A549 (cell line): ENCODE results near the gene YKT6. TPM values are rescaled to one million over a fixed set of nuclear protein-coding genes. Genes with fewer than 3 reads are reported as not detected.
"Not testable (repeated sequence)": the region's sequence is repeated elsewhere in the genome, so short reads cannot be mapped to it uniquely, and the experiment has no call there.

Source experiments
- ATAC-seq, 2 experiments: fragments of 200-7000 bp in 1 of 2; fragments of >200 bp in 1 of 2; cut with Nextera tagmentation in 1 of 2; cut with Tn5 transposase in 1 of 2; 3 replicates each; pipeline versions ENCODE4 v1.8.0 to v1.9.1; 2018 to 2020; ENCODE audit warnings: mild to moderate bottlenecking in 1 of 2, moderate library complexity in 1 of 2
- CTCF ChIA-PET: fragments of 300-600 bp; sonication (Branson Sonifier 250); formaldehyde crosslinking; extraction: SDS; loops from one replicate; lab custom pipeline; 2021; ENCODE audit warnings: antibody characterized with exemption, inconsistent platforms; lab: Yijun Ruan, JAX
- POLR2A ChIA-PET: fragments of 350-600 bp; formaldehyde crosslinking; extraction: SDS; loops from one replicate; lab custom pipeline; 2021; ENCODE audit warnings: antibody characterized with exemption, inconsistent platforms; lab: Yijun Ruan, JAX
- DNase-seq, 2 experiments: peaks; one replicate each; pipeline versions ENCODE4 v3.0.0 to v3.0.0-alpha.2; 2011 to 2016; ENCODE audit warnings: low read depth in 1 of 2, low spot score in 1 of 2
- FAIRE-seq: peaks from 2 replicates; lab custom pipeline; 2011; peaks lifted over from hg19 to GRCh38; lab: Jason Lieb, UNC
- H3K27ac ChIP-seq, 2 experiments: fragments of >200 bp; sonication (Bioruptor Twin); formaldehyde crosslinking; 3 replicates each; pipeline ENCODE4 v1.5.1; 2016 to 2017
- H3K4me1 ChIP-seq: fragments of >200 bp; sonication (Bioruptor Twin); formaldehyde crosslinking; 3 replicates; pipeline ENCODE4 v1.6.1; 2016
- H3K4me2 ChIP-seq: fragments of >200 bp; sonication (Bioruptor Twin); formaldehyde crosslinking; 3 replicates; pipeline ENCODE4 v1.6.1; 2016
- H3K4me3 ChIP-seq: fragments of >200 bp; sonication (Bioruptor Twin); formaldehyde crosslinking; 3 replicates; pipeline ENCODE4 v1.5.1; 2016
- H3K9me3 ChIP-seq: fragments of >200 bp; sonication (Bioruptor Twin); formaldehyde crosslinking; 3 replicates; pipeline ENCODE4 v1.6.1; 2016
- ATOH8 ChIP-seq: fragments of 250-450 bp; sonication (Bioruptor Pico); IDR thresholded peaks from 2 replicates; pipeline ENCODE4 v1.5.0; 2020; ENCODE audit warnings: low read depth, mild to moderate bottlenecking, moderate library complexity
- EP300 ChIP-seq, 2 experiments: fragments of >200 bp; sonication (Bioruptor Twin); formaldehyde crosslinking; IDR thresholded peaks; 2 replicates in 1 of 2; 3 replicates in 1 of 2; pipeline ENCODE4 v1.6.1; 2016 to 2017
- FOSL2 ChIP-seq, 2 experiments: fragments of 450-650 bp in 1 of 2; fragments of >200 bp in 1 of 2; sonication (Bioruptor Twin) in 1 of 2; formaldehyde crosslinking; IDR thresholded peaks; 2 replicates each; pipeline versions ENCODE4 v1.5.0 to v1.6.1; 2016 to 2020; ENCODE audit warnings: mild to moderate bottlenecking in 1 of 2, moderate library complexity in 1 of 2
- HES2 ChIP-seq: fragments of >200 bp; sonication (Bioruptor Twin); formaldehyde crosslinking; IDR thresholded peaks from 2 replicates; pipeline ENCODE4 v1.6.1; 2016
- HOXA7 ChIP-seq: fragments of 250-450 bp; sonication (Bioruptor Pico); IDR thresholded peaks from 2 replicates; pipeline ENCODE4 v1.5.0; 2020; ENCODE audit warnings: mild to moderate bottlenecking, moderate library complexity
- HOXB5 ChIP-seq: fragments of 250-450 bp; sonication (Bioruptor Pico); IDR thresholded peaks from 2 replicates; pipeline ENCODE4 v1.5.0; 2020; ENCODE audit warnings: mild to moderate bottlenecking, moderate library complexity
- KDM1A ChIP-seq: fragments of 200-600 bp; sonication (generic); IDR thresholded peaks from 2 replicates; pipeline ENCODE4 v1.6.1; 2016; ENCODE audit warnings: low read depth, mild to moderate bottlenecking
- MAFK ChIP-seq: fragments of 450-650 bp; IDR thresholded peaks from 2 replicates; pipeline ENCODE4 v1.6.1; 2014; ENCODE audit not compliant: partially characterized antibody
- MYC ChIP-seq: IDR thresholded peaks from 2 replicates; pipeline ENCODE4 v1.6.1; 2012; ENCODE audit warnings: mild to moderate bottlenecking, inconsistent platforms, low read length, improper control_type of control experiment, borderline replicate concordance
- NR3C1 ChIP-seq: fragments of >200 bp; sonication (Bioruptor Twin); formaldehyde crosslinking; IDR thresholded peaks from 3 replicates; pipeline ENCODE4 v1.6.1; 2017
- PHF8 ChIP-seq: fragments of 200-600 bp; sonication (generic); IDR thresholded peaks from 2 replicates; pipeline ENCODE4 v1.6.1; 2016; ENCODE audit warnings: low read depth, mild to moderate bottlenecking, antibody characterized with exemption, moderate library complexity, borderline replicate concordance
- POLR2A ChIP-seq: IDR thresholded peaks from 2 replicates; pipeline ENCODE4 v1.6.1; 2012; ENCODE audit warnings: mild to moderate bottlenecking, low read length
- POLR2AphosphoS2 ChIP-seq: conservative IDR thresholded peaks from 2 replicates; pipeline ENCODE4 v1.6.1; 2012; ENCODE audit warnings: low read length, improper control_type of control experiment, inconsistent platforms
- SREBF2 ChIP-seq: fragments of 450-650 bp; IDR thresholded peaks from 2 replicates; pipeline ENCODE4 v1.6.1; 2014; ENCODE audit warnings: mild to moderate bottlenecking, moderate library complexity
- ZC3H11A ChIP-seq: fragments of 450-650 bp; IDR thresholded peaks from 2 replicates; pipeline ENCODE4 v1.6.1; 2014; ENCODE audit warnings: antibody characterized with exemption, mild to moderate bottlenecking
- ZFP36 ChIP-seq: fragments of 450-650 bp; IDR thresholded peaks from 2 replicates; pipeline ENCODE4 v1.6.1; 2014; ENCODE audit warnings: borderline replicate concordance; ENCODE audit not compliant: partially characterized antibody
- WGBS: methylation state at CpG from one replicate; pipeline ENCODE4 v1.1.6; 2017; ENCODE audit errors: missing lambda C conversion rate; 5-methylcytosine and 5-hydroxymethylcytosine counted together
- polyA plus RNA-seq, 4 experiments: library from polyadenylated mRNA; depleted of rRNA in 3 of 4; stranded (reverse); fragments of >200 nt; fragmentation: RNase III in 1 of 4; extraction: RNeasy Plus Mini Kit Qiagen cat#74134 plus additional on column Dnase treatment in 1 of 4; gene quantifications; 2 replicates in 3 of 4; 3 replicates in 1 of 4; pipeline ENCODE4 v1.2.3, GENCODE V29; 2011 to 2017
- TF ChIP-seq, protein P1 (sequence below): fragments of >200 bp; sonication (Bioruptor Twin); formaldehyde crosslinking; IDR thresholded peaks from 3 replicates; pipeline ENCODE4 v1.5.1; 2016
- TF ChIP-seq, protein P2 (sequence below): fragments of 200-600 bp; sonication (generic); IDR thresholded peaks from 2 replicates; pipeline ENCODE4 v1.6.1; 2016; ENCODE audit warnings: antibody characterized with exemption, mild to moderate bottlenecking, moderate library complexity

YKT6 gene
- polyA plus RNA-seq, 2 of the 4 experiments (the other 2 are of a cell fraction), result 113 to 130 TPM

GRCh38 chr7:44172803-44173424 lies 27.9 kb upstream of the YKT6 start:
- H3K27ac ChIP-seq, result no peak overlapping the region
- WGBS, result 54% methylated on average over 6 of the region's 6 CpGs
- FAIRE-seq (no peak), DNase-seq (no peak), ATAC-seq (no peak)
- no peaks in the 10 kb centered on the region for H3K9me3 ChIP-seq
- H3K4me3 ChIP-seq, result no peak overlapping the region
- peak; percentile 2 for TF ChIP-seq MAFK
- TF ChIP-seq, protein P1, sequence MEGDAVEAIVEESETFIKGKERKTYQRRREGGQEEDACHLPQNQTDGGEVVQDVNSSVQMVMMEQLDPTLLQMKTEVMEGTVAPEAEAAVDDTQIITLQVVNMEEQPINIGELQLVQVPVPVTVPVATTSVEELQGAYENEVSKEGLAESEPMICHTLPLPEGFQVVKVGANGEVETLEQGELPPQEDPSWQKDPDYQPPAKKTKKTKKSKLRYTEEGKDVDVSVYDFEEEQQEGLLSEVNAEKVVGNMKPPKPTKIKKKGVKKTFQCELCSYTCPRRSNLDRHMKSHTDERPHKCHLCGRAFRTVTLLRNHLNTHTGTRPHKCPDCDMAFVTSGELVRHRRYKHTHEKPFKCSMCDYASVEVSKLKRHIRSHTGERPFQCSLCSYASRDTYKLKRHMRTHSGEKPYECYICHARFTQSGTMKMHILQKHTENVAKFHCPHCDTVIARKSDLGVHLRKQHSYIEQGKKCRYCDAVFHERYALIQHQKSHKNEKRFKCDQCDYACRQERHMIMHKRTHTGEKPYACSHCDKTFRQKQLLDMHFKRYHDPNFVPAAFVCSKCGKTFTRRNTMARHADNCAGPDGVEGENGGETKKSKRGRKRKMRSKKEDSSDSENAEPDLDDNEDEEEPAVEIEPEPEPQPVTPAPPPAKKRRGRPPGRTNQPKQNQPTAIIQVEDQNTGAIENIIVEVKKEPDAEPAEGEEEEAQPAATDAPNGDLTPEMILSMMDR, result no peak
- ChIA-PET CTCF (interaction anchor here (0.8 kb wide), 2 partner anchors 10 to 29 kb away, joined by 3 read pairs; no protein-coding TSS in a partner anchor), POLR2A (no interaction called here)
- peaks cover 9% of the 10 kb centered on the region; the same call in 2 of the 3 replicates for H3K4me1 ChIP-seq
- H3K4me2 ChIP-seq, result no peak overlapping the region

DNA sequence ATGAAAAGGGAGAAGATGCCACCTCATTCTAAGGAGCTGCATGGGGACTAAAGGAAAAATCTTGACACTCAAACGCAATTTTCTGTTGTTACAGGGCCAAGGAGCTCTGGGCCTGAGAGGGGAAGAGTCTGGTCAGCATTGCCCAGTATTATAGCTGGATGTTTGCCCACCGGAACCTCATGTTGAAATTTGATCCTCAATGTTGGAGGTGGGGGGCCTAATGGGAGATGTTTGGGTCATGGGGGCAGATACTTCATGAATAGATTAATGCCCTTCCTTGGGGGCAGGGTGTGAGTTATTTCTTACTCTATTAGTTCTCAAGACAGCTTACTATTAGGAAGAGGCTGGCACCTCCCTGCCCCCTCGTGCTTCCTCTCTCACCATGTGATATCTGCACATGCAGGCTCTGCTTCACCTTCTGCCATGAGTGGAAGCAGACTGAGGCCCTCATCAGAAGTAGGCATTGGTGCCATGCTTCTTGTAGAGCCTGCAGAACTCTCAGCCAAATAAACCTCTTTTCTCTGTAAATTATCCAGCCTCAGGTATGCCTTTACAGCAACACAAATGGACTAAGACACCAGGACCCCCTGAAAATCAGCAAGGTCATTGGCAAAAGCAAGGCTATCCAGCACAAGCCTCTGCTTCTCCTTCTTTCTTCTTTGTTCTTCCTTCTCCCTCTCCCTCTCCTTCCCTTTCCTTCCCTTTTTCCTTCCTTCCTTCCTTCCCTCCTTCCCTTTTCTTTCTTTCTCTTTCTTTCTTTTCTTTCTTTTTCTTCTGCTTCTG lies 26.7 kb upstream of the YKT6 start:
- Histone ChIP-seq H3K4me3 (no peak overlapping the region), H3K9me3 (no peaks in the 10 kb centered on the region), H3K4me2 (no peak overlapping the region), H3K4me1 (peaks cover 15% of the 10 kb centered on the region; the same call in 2 of the 3 replicates), H3K27ac (no peak overlapping the region)
- ChIA-PET POLR2A (no interaction called here), CTCF (interaction anchor here (0.7 to 0.8 kb wide), 3 partner anchors 9 to 34 kb away, joined by 3 read pairs; no protein-coding TSS in a partner anchor)
- FAIRE-seq (no peak), ATAC-seq (no peak), DNase-seq (no peak)
- TF ChIP-seq HOXB5, result no peak
- TF ChIP-seq FOSL2 (IDR thresholded peaks at IDR 0.05), result no peak
- TF ChIP-seq FOSL2 (CRISPR knock-in tag; IDR thresholded peaks at IDR 0.05), result no peak
- TF ChIP-seq POLR2AphosphoS2, result no peak
- TF ChIP-seq POLR2A, result no peak
- TF ChIP-seq HES2, result no peak
- TF ChIP-seq KDM1A, result no peak
- TF ChIP-seq, protein P1, result no peak
- TF ChIP-seq SREBF2, result no peak
- no peak for TF ChIP-seq PHF8
- no peak for TF ChIP-seq EP300 (IDR thresholded peaks at IDR 0.05)
- TF ChIP-seq ZFP36, result no peak
- TF ChIP-seq NR3C1, result no peak
- no peak for TF ChIP-seq MYC
- TF ChIP-seq, protein P2, sequence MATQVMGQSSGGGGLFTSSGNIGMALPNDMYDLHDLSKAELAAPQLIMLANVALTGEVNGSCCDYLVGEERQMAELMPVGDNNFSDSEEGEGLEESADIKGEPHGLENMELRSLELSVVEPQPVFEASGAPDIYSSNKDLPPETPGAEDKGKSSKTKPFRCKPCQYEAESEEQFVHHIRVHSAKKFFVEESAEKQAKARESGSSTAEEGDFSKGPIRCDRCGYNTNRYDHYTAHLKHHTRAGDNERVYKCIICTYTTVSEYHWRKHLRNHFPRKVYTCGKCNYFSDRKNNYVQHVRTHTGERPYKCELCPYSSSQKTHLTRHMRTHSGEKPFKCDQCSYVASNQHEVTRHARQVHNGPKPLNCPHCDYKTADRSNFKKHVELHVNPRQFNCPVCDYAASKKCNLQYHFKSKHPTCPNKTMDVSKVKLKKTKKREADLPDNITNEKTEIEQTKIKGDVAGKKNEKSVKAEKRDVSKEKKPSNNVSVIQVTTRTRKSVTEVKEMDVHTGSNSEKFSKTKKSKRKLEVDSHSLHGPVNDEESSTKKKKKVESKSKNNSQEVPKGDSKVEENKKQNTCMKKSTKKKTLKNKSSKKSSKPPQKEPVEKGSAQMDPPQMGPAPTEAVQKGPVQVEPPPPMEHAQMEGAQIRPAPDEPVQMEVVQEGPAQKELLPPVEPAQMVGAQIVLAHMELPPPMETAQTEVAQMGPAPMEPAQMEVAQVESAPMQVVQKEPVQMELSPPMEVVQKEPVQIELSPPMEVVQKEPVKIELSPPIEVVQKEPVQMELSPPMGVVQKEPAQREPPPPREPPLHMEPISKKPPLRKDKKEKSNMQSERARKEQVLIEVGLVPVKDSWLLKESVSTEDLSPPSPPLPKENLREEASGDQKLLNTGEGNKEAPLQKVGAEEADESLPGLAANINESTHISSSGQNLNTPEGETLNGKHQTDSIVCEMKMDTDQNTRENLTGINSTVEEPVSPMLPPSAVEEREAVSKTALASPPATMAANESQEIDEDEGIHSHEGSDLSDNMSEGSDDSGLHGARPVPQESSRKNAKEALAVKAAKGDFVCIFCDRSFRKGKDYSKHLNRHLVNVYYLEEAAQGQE, result no peak
- no peak for TF ChIP-seq ATOH8 (CRISPR knock-in tag)
- TF ChIP-seq ZC3H11A, result no peak
- no peak for TF ChIP-seq HOXA7 (CRISPR knock-in tag)
- WGBS, result 37% methylated on average over 3 of the region's 3 CpGs

GRCh38 chr7:44174694-44174948 lies 26.2 kb upstream of the YKT6 start:
- WGBS, result 0% methylated on average over 1 of the region's 1 CpG
- POLR2A ChIA-PET, ATAC-seq, DNase-seq, H3K4me3 ChIP-seq, H3K4me2 ChIP-seq, FAIRE-seq, H3K9me3 ChIP-seq, H3K27ac ChIP-seq: not testable (repeated sequence)
- peaks cover 15% of the 10 kb centered on the region; the same call in 2 of the 3 replicates for H3K4me1 ChIP-seq
- CTCF ChIA-PET, result interaction anchor here (0.6 to 0.7 kb wide), 2 partner anchors 34 to 673 kb away, joined by 3 read pairs; partner anchors contain the start of gene H2AZ2
